Endodermal cell (in vitro differentiated cells): Measurements from ENCODE around the gene ARPC5. TPM values are rescaled to one million over a fixed set of nuclear protein-coding genes. Genes with fewer than 3 reads are reported as not detected.
A peak's percentile ranks its signal among the peaks of the same experiment; 100 is the strongest.

ENCODE experiments used
- DNase-seq: peaks from one replicate; pipeline ENCODE4 v3.0.0-alpha.2; 2017
- H3K27ac ChIP-seq: 2 replicates; pipeline ENCODE4 v1.5.1; 2013; ENCODE audit warnings: mild to moderate bottlenecking, low read depth, low read length, moderate library complexity
- H3K27me3 ChIP-seq: 2 replicates; pipeline ENCODE4 v1.6.1; 2013; ENCODE audit warnings: mild to moderate bottlenecking, low read length, moderate library complexity; ENCODE audit not compliant: insufficient read depth, control insufficient read depth, poor library complexity, severe bottlenecking
- H3K36me3 ChIP-seq: 2 replicates; pipeline ENCODE4 v1.7.0; 2013; ENCODE audit warnings: mild to moderate bottlenecking, low read length, moderate library complexity; ENCODE audit not compliant: control insufficient read depth, insufficient read depth
- H3K4me1 ChIP-seq: one replicate; pipeline ENCODE4 v1.7.0; 2013; ENCODE audit warnings: low read length; ENCODE audit not compliant: control insufficient read depth, insufficient read depth
- H3K4me3 ChIP-seq: 2 replicates; pipeline ENCODE4 v1.5.1; 2013; ENCODE audit warnings: mild to moderate bottlenecking, low read length, moderate library complexity
- H3K9ac ChIP-seq: 2 replicates; pipeline ENCODE4 v1.6.1; 2013; ENCODE audit warnings: mild to moderate bottlenecking, low read length, moderate library complexity; ENCODE audit not compliant: poor library complexity, severe bottlenecking; ENCODE audit errors: extremely low read depth
- H3K9me3 ChIP-seq: 2 replicates; pipeline ENCODE4 v1.6.1; 2013; ENCODE audit warnings: mild to moderate bottlenecking, low read length, moderate library complexity; ENCODE audit not compliant: control insufficient read depth
- H3K27ac Mint-ChIP-seq: 2 replicates; pipeline ENCODE4 v1.8.0; 2020; ENCODE audit warnings: mixed read lengths
- H3K27me3 Mint-ChIP-seq: 2 replicates; pipeline ENCODE4 v1.8.0; 2021; ENCODE audit warnings: mild to moderate bottlenecking, mixed read lengths; ENCODE audit not compliant: insufficient read depth
- H3K36me3 Mint-ChIP-seq: 2 replicates; pipeline ENCODE4 v1.8.0; 2020; ENCODE audit warnings: low read depth, mixed read lengths
- H3K4me1 Mint-ChIP-seq: 2 replicates; pipeline ENCODE4 v1.8.0; 2020; ENCODE audit warnings: mixed read lengths
- H3K4me3 Mint-ChIP-seq: 2 replicates; pipeline ENCODE4 v1.8.0; 2020; ENCODE audit warnings: mild to moderate bottlenecking, moderate library complexity, mixed read lengths
- H3K9me3 Mint-ChIP-seq: 2 replicates; pipeline ENCODE4 v1.8.0; 2020; ENCODE audit warnings: mild to moderate bottlenecking, mixed read lengths
- CTCF ChIP-seq: fragments of 200-600 bp; sonication (generic); conservative IDR thresholded peaks from 2 replicates; pipeline ENCODE4 v1.5.0; 2021; ENCODE audit warnings: antibody characterized with exemption, mild to moderate bottlenecking
- WGBS, 2 experiments: methylation state at CpG; one replicate each; pipeline versions ENCODE4 v1.1.5 to v1.1.7; 2013; ENCODE audit warnings: missing lambda C conversion rate in 2 of 2, mixed read lengths in 1 of 2; ENCODE audit not compliant: insufficient coverage in 1 of 2, insufficient read length in 1 of 2; 5-methylcytosine and 5-hydroxymethylcytosine counted together
- total RNA-seq, 2 donors: library from RNA; stranded (reverse); fragmentation: NEBNext Ultra II Directional in 1 of 2; extraction: Animal tissue kit (Norgen Biotek cat#: 25700) in 1 of 2; gene quantifications; 2 replicates in 1 of 2; 3 replicates in 1 of 2; pipeline ENCODE4 v1.2.1, GENCODE V29; 2021

ARPC5 gene
- total RNA-seq, 2 donors from 2014 or later = 78.7 to 99.5 TPM

- no peaks in the 10 kb centered on the region for H3K36me3 ChIP-seq
- no peaks in the 10 kb centered on the region for H3K9me3 Mint-ChIP-seq
- H3K4me1 ChIP-seq = no peaks in the 10 kb centered on the region
- H3K36me3 Mint-ChIP-seq = no peaks in the 10 kb centered on the region
- DNase-seq = peak; percentile 93
- H3K27ac Mint-ChIP-seq = peak overlapping the region; percentile 46
- no peak overlapping the region for H3K9ac ChIP-seq
- H3K27ac ChIP-seq = no peak overlapping the region
- peak; percentile 96 for TF ChIP-seq CTCF
- H3K4me3 ChIP-seq = no peak overlapping the region
- no peaks in the 10 kb centered on the region for H3K4me1 Mint-ChIP-seq
- no peaks in the 10 kb centered on the region for H3K9me3 ChIP-seq
- H3K27me3 Mint-ChIP-seq = peaks cover 7% of the 10 kb centered on the region
- H3K27me3 ChIP-seq = peaks cover 15% of the 10 kb centered on the region
- WGBS, 2 experiments = 15 to 19% methylated on average over 3 to 4 of the region's 4 CpGs
- H3K4me3 Mint-ChIP-seq = no peak overlapping the region
Measured at GRCh38 chr1:183655562-183656075, 20.0 kb upstream of the ARPC5 start.

- Mint-ChIP-seq H3K36me3 (no peaks in the 10 kb centered on the region), H3K9me3 (no peaks in the 10 kb centered on the region), H3K27ac (no peak overlapping the region), H3K27me3 (peaks cover 5% of the 10 kb centered on the region), H3K4me1 (no peaks in the 10 kb centered on the region), H3K4me3 (no peak overlapping the region)
- Histone ChIP-seq H3K4me1 (no peaks in the 10 kb centered on the region), H3K9ac (no peak overlapping the region), H3K27ac (no peak overlapping the region), H3K4me3 (no peak overlapping the region), H3K9me3 (no peaks in the 10 kb centered on the region), H3K27me3 (peaks cover 15% of the 10 kb centered on the region), H3K36me3 (no peaks in the 10 kb centered on the region)
- DNase-seq = no peak
- TF ChIP-seq CTCF = no peak
Measured at GRCh38 chr1:183654706-183655105, 19.1 kb upstream of the ARPC5 start.

GRCh38 chr1:183653876-183654451 is 18.4 kb upstream of the ARPC5 start:
- no peak overlapping the region for H3K27ac ChIP-seq
- WGBS, 2 experiments = 81 to 90% methylated on average over 2 to 4 of the region's 4 CpGs
- H3K9me3 ChIP-seq = no peaks in the 10 kb centered on the region
- Mint-ChIP-seq H3K9me3 (no peaks in the 10 kb centered on the region), H3K27me3 (peaks cover 5% of the 10 kb centered on the region), H3K27ac (no peak overlapping the region), H3K4me1 (no peaks in the 10 kb centered on the region), H3K4me3 (no peak overlapping the region), H3K36me3 (no peaks in the 10 kb centered on the region)
- no peak overlapping the region for H3K4me3 ChIP-seq
- no peak for TF ChIP-seq CTCF
- peaks cover 15% of the 10 kb centered on the region for H3K27me3 ChIP-seq
- H3K36me3 ChIP-seq = no peaks in the 10 kb centered on the region
- no peak overlapping the region for H3K9ac ChIP-seq
- H3K4me1 ChIP-seq = no peaks in the 10 kb centered on the region
- DNase-seq = no peak
